Transverse colon (tissue), 4 donors: Measurements from ENCODE around the gene OSTN. TPM values are rescaled to one million over a fixed set of nuclear protein-coding genes. Genes with fewer than 3 reads are reported as not detected.

Source experiments
- DNase-seq: peaks from one replicate; pipeline ENCODE4 v3.0.0-alpha.2; 2019
- H3K27ac ChIP-seq, 4 donors: fragments of 200-600 bp; sonication (generic); 2 replicates each; pipeline ENCODE4 v1.5.1; 2016 to 2018; ENCODE audit warnings: inconsistent platforms in 4 of 4
- H3K27me3 ChIP-seq: fragments of 200-600 bp; sonication (generic); 2 replicates; pipeline ENCODE4 v1.5.1; 2017; ENCODE audit warnings: inconsistent platforms
- H3K36me3 ChIP-seq, 4 donors: fragments of 200-600 bp; sonication (generic); 2 replicates each; pipeline ENCODE4 v1.5.1; 2017 to 2019; ENCODE audit warnings: inconsistent platforms in 4 of 4
- H3K4me1 ChIP-seq, 4 donors: fragments of 200-600 bp; sonication (generic); 2 replicates each; pipeline ENCODE4 v1.5.1; 2017 to 2020; ENCODE audit warnings: inconsistent platforms in 4 of 4
- H3K4me3 ChIP-seq, 4 donors: fragments of 200-600 bp; sonication (generic); 1 replicate in 1 of 4; 2 replicates in 3 of 4; pipeline versions ENCODE4 v1.5.1 to v1.6.1; 2017 to 2019; ENCODE audit warnings: inconsistent platforms in 4 of 4
- H3K9me3 ChIP-seq, 2 donors: fragments of 200-600 bp; sonication (generic); 2 replicates each; pipeline ENCODE4 v1.5.1; 2017 to 2019; ENCODE audit warnings: inconsistent platforms in 2 of 2
- EP300 ChIP-seq: sonication (generic); formaldehyde crosslinking; IDR thresholded peaks from one replicate; pipeline ENCODE4 v1.6.1; 2017; ENCODE audit warnings: antibody characterized with exemption, low read depth
- POLR2A ChIP-seq: fragments of 450-650 bp; IDR thresholded peaks from one replicate; pipeline ENCODE4 v1.6.1; 2016; ENCODE audit warnings: antibody characterized with exemption, mild to moderate bottlenecking, moderate library complexity
- POLR2AphosphoS5 ChIP-seq, 3 donors: sonication (generic); formaldehyde crosslinking; IDR thresholded peaks; one replicate each; pipeline ENCODE4 v1.6.1; 2016; ENCODE audit warnings: antibody characterized with exemption in 3 of 3
- WGBS, 2 donors: methylation state at CpG; one replicate each; pipeline ENCODE4 v1.1.5; 2018; ENCODE audit warnings: low coverage in 1 of 2; 5-methylcytosine and 5-hydroxymethylcytosine counted together
- in situ Hi-C, 4 donors: fragments of 200-750 bp; cut with MboI; loops; one replicate each; pipeline versions ENCODE4 v1.15.0 to v1.15.1; 2017; ENCODE audit warnings: low sequenced_read_pairs in 3 of 4, low pct_ligation_motif_present in 1 of 4, low pct_unique_long_range_greater_than_20kb in 1 of 4
- intact Hi-C: fragments of 100-400 bp; cut with DNase I; formaldehyde crosslinking; loops from one replicate; pipeline ENCODE4 v1.15.1; 2023; ENCODE audit warnings: low total_unique reads
- total RNA-seq, 4 donors: library from RNA; depleted of rRNA; stranded (reverse); fragments of >200 nt; gene quantifications; one replicate each; pipeline ENCODE4 v1.1.0, GENCODE V29; 2016
- TF ChIP-seq, protein P1 (sequence below), 5 experiments: fragments of 200-600 bp in 3 of 5; fragments of 450-650 bp in 2 of 5; sonication (generic) in 3 of 5; IDR thresholded peaks; 1 replicate in 2 of 5; 2 replicates in 3 of 5; pipeline ENCODE4 v1.5.1; 2016 to 2017; ENCODE audit warnings: antibody characterized with exemption in 5 of 5, inconsistent platforms in 3 of 5, mild to moderate bottlenecking in 2 of 5, moderate library complexity in 1 of 5

The OSTN gene
- total RNA-seq, 4 donors from 2014 or later, result 0.14 to 0.16 TPM; not detected in 2

GRCh38 chr3:191301782-191302411 is 102.9 kb downstream of the OSTN start:
- intact Hi-C loops, result no loop called here
- WGBS, 2 donors, result 96 to 100% methylated on average over 3 to 5 of the region's 5 CpGs
- Histone ChIP-seq H3K4me3 (no peak overlapping the region), H3K9me3 (no peaks in the 10 kb centered on the region), H3K27ac (no peak overlapping the region), H3K36me3 (no peaks in the 10 kb centered on the region), H3K4me1 (peaks cover 0 to 6% (median 3%) of the 10 kb centered on the region in 4 donors), H3K27me3 (no peaks in the 10 kb centered on the region)
- TF ChIP-seq EP300 (no peak), POLR2AphosphoS5 (IDR thresholded peaks at IDR 0.05) (no peak), POLR2A (no peak)
- TF ChIP-seq, protein P1, sequence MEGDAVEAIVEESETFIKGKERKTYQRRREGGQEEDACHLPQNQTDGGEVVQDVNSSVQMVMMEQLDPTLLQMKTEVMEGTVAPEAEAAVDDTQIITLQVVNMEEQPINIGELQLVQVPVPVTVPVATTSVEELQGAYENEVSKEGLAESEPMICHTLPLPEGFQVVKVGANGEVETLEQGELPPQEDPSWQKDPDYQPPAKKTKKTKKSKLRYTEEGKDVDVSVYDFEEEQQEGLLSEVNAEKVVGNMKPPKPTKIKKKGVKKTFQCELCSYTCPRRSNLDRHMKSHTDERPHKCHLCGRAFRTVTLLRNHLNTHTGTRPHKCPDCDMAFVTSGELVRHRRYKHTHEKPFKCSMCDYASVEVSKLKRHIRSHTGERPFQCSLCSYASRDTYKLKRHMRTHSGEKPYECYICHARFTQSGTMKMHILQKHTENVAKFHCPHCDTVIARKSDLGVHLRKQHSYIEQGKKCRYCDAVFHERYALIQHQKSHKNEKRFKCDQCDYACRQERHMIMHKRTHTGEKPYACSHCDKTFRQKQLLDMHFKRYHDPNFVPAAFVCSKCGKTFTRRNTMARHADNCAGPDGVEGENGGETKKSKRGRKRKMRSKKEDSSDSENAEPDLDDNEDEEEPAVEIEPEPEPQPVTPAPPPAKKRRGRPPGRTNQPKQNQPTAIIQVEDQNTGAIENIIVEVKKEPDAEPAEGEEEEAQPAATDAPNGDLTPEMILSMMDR (IDR thresholded peaks at IDR 0.05), result no peak
- no peak for DNase-seq
- in situ Hi-C loops, result no loop called here

DNA sequence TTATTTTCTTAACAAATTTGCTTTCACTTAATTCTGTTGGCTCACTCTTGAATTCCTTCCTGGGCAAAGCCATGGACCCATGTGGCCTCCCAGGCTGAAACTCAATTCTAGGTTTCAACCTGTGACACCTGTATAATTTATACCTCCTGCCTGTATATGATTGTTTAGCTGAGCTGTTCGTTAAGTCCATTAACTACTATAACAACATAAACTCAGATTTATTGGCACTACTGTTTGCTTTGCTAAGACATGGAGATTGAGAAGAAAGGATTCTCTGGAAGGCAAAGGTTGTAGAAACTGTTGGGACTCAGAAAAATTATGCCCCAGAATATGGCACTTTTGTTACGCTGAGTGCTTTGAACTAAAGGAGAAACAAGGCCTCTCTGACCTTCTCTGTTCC is 103.4 kb downstream of the OSTN start:
- Histone ChIP-seq H3K27ac (no peak overlapping the region), H3K4me1 (peaks cover 0 to 6% (median 3%) of the 10 kb centered on the region in 4 donors), H3K27me3 (no peaks in the 10 kb centered on the region), H3K9me3 (no peaks in the 10 kb centered on the region), H3K4me3 (no peak overlapping the region), H3K36me3 (no peaks in the 10 kb centered on the region)
- 46 to 61% methylated on average over 2 of the region's 2 CpGs for WGBS, 2 donors
- TF ChIP-seq POLR2AphosphoS5 (IDR thresholded peaks at IDR 0.05) (no peak), POLR2A (no peak), EP300 (no peak)
- TF ChIP-seq, protein P1 (IDR thresholded peaks at IDR 0.05), result no peak
- in situ Hi-C loops (no loop called here), intact Hi-C loops (no loop called here)
- no peak for DNase-seq

DNA sequence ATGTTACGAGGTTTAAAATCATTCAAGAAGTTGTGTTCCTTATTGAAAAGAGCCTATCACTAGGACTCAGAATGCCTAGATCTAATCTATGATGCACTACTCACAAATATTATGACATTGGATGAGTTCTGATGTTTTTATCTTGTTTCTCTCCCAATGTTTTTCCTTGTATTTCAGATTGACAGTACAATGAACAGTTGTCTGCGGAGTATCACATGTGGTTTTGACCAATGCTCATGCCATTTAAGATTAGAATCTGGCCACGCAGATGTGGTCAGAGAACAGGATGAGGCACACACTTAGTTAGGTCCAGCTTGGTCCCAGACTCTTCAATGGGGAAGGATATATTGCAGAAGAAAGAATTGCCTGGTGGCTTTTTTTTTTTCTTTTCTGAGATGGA is 104.6 kb downstream of the OSTN start:
- H3K9me3 ChIP-seq, result no peaks in the 10 kb centered on the region
- H3K4me1 ChIP-seq, result peaks cover 0 to 6% (median 3%) of the 10 kb centered on the region in 4 donors
- H3K4me3 ChIP-seq, result no peak overlapping the region
- TF ChIP-seq POLR2AphosphoS5 (IDR thresholded peaks at IDR 0.05), result no peak
- no peak for TF ChIP-seq POLR2A
- TF ChIP-seq, protein P1 (IDR thresholded peaks at IDR 0.05), result no peak
- no peak for TF ChIP-seq EP300
- no peak for DNase-seq
- in situ Hi-C loops, result no loop called here
- no peaks in the 10 kb centered on the region for H3K36me3 ChIP-seq
- no peak overlapping the region for H3K27ac ChIP-seq
- intact Hi-C loops, result no loop called here
- no peaks in the 10 kb centered on the region for H3K27me3 ChIP-seq
- WGBS, 2 donors, result 86 to 87% methylated on average over 3 of the region's 3 CpGs

DNA sequence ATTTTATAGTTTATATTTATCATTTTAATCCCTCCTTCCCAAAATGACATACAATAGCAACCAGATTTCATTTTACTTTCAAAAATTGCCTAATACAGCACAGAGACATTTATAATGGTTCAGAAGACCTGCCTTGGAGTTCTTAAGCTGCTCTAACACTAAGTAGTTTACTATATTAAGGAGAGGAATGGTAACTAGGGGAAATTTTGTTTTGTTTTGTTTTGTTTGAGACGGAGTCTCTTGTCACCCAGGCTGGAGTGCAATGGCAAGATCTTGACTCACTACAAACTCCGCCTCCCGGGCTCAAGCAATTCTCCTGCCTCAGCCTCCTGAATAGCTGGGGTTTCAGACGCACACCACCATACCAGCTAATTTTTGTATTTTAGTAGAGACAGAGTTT is 107.4 kb downstream of the OSTN start:
- H3K4me3 ChIP-seq, result no peak overlapping the region
- H3K9me3 ChIP-seq, result no peaks in the 10 kb centered on the region
- H3K36me3 ChIP-seq, result no peaks in the 10 kb centered on the region
- TF ChIP-seq POLR2AphosphoS5 (IDR thresholded peaks at IDR 0.05) (no peak), EP300 (no peak)
- TF ChIP-seq, protein P1 (IDR thresholded peaks at IDR 0.05), result no peak
- intact Hi-C loops (no loop called here), in situ Hi-C loops (no loop called here)
- H3K27me3 ChIP-seq, result no peaks in the 10 kb centered on the region
- WGBS, 2 donors, result 88% methylated on average over 4 of the region's 4 CpGs; no CpG with 5 or more reads in 1 of the 2 donors
- H3K27ac ChIP-seq, result no peak overlapping the region
- H3K4me1 ChIP-seq, result peaks cover 0 to 6% (median 3%) of the 10 kb centered on the region in 4 donors
- no peak for DNase-seq
